A673 (cell line): ENCODE data around the gene FBXO21. TPM values are rescaled to one million over a fixed set of nuclear protein-coding genes. Genes with fewer than 3 reads are reported as not detected.

ENCODE experiments used
- BruUV-seq: library from RNA; stranded (reverse); fragments of 400-500 nt; replicated peaks from 2 replicates; lab custom pipeline; 2021; lab: Mats Ljungman, UMichigan
- CTCF ChIA-PET: fragments of 300-600 bp; sonication (Branson Sonifier 250); formaldehyde crosslinking; loops from one replicate; lab custom pipeline; 2022; ENCODE audit warnings: antibody characterized with exemption; lab: Charles Lee
- POLR2A ChIA-PET: fragments of 300-600 bp; sonication (Branson Sonifier 250); formaldehyde crosslinking; loops from one replicate; lab custom pipeline; 2022; ENCODE audit warnings: antibody characterized with exemption; ENCODE audit not compliant: low non-redundant PET; lab: Charles Lee
- DNase-seq: peaks from one replicate; pipeline ENCODE4 v3.0.0-alpha.2; 2015; ENCODE audit warnings: low spot score
- H3K27ac ChIP-seq: fragments of 200-600 bp; sonication (generic); 2 replicates; pipeline ENCODE4 v1.5.1; 2016; ENCODE audit warnings: mixed run types, low read depth, mild to moderate bottlenecking, mixed read lengths, antibody characterized with exemption, low read length; ENCODE audit not compliant: poor library complexity, severe bottlenecking
- H3K27me3 ChIP-seq: fragments of 200-600 bp; sonication (generic); replicated peaks from 2 replicates; pipeline ENCODE4 v1.6.1; 2017; ENCODE audit warnings: mixed run types, low read depth, mild to moderate bottlenecking, mixed read lengths, antibody characterized with exemption, low read length; ENCODE audit not compliant: insufficient read depth, poor library complexity
- H3K36me3 ChIP-seq: fragments of 200-600 bp; sonication (generic); 2 replicates; pipeline ENCODE4 v1.6.1; 2016; ENCODE audit warnings: mixed run types, mild to moderate bottlenecking, mixed read lengths, antibody characterized with exemption, low read length; ENCODE audit not compliant: insufficient read depth, poor library complexity, severe bottlenecking
- H3K4me1 ChIP-seq: fragments of 200-600 bp; sonication (generic); 2 replicates; pipeline ENCODE4 v1.6.1; 2017; ENCODE audit warnings: mixed run types, mild to moderate bottlenecking, mixed read lengths, antibody characterized with exemption, low read length; ENCODE audit not compliant: insufficient read depth, poor library complexity, severe bottlenecking
- H3K4me3 ChIP-seq: fragments of 200-600 bp; sonication (generic); 2 replicates; pipeline ENCODE4 v1.5.1; 2016; ENCODE audit warnings: low read depth, mixed run types, mild to moderate bottlenecking, mixed read lengths, low read length; ENCODE audit not compliant: poor library complexity, severe bottlenecking
- H3K9me3 ChIP-seq: fragments of 200-600 bp; sonication (generic); 2 replicates; pipeline ENCODE4 v1.6.1; 2016; ENCODE audit warnings: mixed run types, low read depth, mild to moderate bottlenecking, mixed read lengths, antibody characterized with exemption, low read length; ENCODE audit not compliant: poor library complexity, severe bottlenecking
- EZH2 ChIP-seq: fragments of 200-600 bp; sonication (generic); IDR thresholded peaks from 2 replicates; pipeline ENCODE4 v1.6.1; 2017; ENCODE audit warnings: borderline replicate concordance, low read depth, mild to moderate bottlenecking, mixed read lengths, antibody characterized with exemption, low read length; ENCODE audit not compliant: poor library complexity, severe bottlenecking
- intact Hi-C: fragments of 100-400 bp; cut with micrococcal nuclease; formaldehyde crosslinking; loops from one replicate; pipeline ENCODE4 v1.10.0; 2022; ENCODE audit not compliant: unreplicated experiment
- total RNA-seq: library from RNA; stranded (reverse); gene quantifications from 2 replicates; pipeline ENCODE4 v1.2.3, GENCODE V29; 2021
- TF ChIP-seq, protein P1 (sequence below): fragments of 300-800, 200-600 bp; sonication (generic); conservative IDR thresholded peaks from 2 replicates; pipeline ENCODE4 v1.5.1; 2017; ENCODE audit warnings: low read depth, mild to moderate bottlenecking, antibody characterized with exemption, low read length, moderate library complexity, mixed read lengths

The FBXO21 gene
- total RNA-seq, 1 experiment from 2014 or later = 45.4 TPM

DNA sequence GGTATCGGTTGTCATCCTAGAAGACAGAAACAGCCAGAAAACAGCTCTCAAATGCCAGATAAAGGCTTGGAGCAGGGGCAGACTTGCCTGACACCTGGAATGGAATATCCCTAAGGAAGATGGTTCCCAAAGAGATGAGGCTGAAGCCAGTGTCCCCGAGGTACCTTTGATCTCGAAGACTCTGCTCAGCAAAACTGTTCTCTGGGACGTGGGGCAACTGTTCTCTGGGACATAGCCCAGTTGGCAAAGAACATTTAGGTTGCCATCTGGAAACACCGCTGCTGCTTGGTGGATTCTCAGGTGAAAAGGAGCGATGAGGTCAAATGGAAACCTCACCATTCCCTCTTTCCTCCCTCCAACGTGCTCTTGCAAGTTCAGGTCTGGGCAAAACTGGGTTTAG, 27.9 kb upstream of the FBXO21 start:
- H3K36me3 ChIP-seq = peaks cover 4% of the 10 kb centered on the region

DNA sequence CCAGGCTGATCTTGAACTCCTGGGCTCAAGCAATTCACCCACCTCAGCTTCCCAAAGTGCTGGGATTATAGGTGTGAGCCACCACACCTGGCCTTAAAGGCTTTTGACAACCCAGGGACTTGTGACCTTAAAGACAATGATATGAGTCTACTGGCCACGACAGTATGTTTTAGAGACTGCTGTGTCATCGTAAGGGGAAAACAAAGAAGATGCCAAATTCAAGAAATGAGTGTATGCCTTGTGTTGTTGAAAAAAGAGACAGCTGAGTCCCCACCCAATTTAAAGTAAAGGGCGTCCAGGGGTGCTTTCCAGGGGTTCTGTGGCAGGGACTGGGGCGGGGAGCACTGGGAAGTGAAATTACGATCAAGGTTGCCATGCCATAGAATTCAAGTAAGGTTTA, 26.4 kb upstream of the FBXO21 start:
- Histone ChIP-seq H3K4me3 (no peak overlapping the region), H3K4me1 (no peaks in the 10 kb centered on the region), H3K36me3 (peaks cover 4% of the 10 kb centered on the region), H3K27me3 (no peaks in the 10 kb centered on the region), H3K9me3 (no peaks in the 10 kb centered on the region), H3K27ac (no peak overlapping the region)
- no peak for DNase-seq
- intact Hi-C loops = no loop called here
- CTCF ChIA-PET = no interaction called here
- BruUV-seq = no TSS peak
- POLR2A ChIA-PET = no interaction called here
- TF ChIP-seq, protein P1, sequence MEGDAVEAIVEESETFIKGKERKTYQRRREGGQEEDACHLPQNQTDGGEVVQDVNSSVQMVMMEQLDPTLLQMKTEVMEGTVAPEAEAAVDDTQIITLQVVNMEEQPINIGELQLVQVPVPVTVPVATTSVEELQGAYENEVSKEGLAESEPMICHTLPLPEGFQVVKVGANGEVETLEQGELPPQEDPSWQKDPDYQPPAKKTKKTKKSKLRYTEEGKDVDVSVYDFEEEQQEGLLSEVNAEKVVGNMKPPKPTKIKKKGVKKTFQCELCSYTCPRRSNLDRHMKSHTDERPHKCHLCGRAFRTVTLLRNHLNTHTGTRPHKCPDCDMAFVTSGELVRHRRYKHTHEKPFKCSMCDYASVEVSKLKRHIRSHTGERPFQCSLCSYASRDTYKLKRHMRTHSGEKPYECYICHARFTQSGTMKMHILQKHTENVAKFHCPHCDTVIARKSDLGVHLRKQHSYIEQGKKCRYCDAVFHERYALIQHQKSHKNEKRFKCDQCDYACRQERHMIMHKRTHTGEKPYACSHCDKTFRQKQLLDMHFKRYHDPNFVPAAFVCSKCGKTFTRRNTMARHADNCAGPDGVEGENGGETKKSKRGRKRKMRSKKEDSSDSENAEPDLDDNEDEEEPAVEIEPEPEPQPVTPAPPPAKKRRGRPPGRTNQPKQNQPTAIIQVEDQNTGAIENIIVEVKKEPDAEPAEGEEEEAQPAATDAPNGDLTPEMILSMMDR = no peak
- no peak for TF ChIP-seq EZH2

More for the DNA sequence above, 27.9 kb upstream of the FBXO21 start:
- Histone ChIP-seq H3K4me1 (no peaks in the 10 kb centered on the region), H3K9me3 (no peaks in the 10 kb centered on the region), H3K27me3 (no peaks in the 10 kb centered on the region), H3K4me3 (no peak overlapping the region), H3K27ac (no peak overlapping the region)
- BruUV-seq = no TSS peak
- DNase-seq = no peak
- intact Hi-C loops = no loop called here
- ChIA-PET POLR2A (no interaction called here), CTCF (no interaction called here)
- TF ChIP-seq EZH2 = no peak
- TF ChIP-seq, protein P1 = no peak

- H3K36me3 ChIP-seq = peaks cover 4% of the 10 kb centered on the region
- no TSS peak for BruUV-seq
- ChIA-PET CTCF (no interaction called here), POLR2A (no interaction called here)
- intact Hi-C loops = loop anchor here (5.0 kb wide), 2 partner anchors 623 to 638 kb away; no protein-coding TSS in a partner anchor
- no peak for DNase-seq
- H3K9me3 ChIP-seq = no peaks in the 10 kb centered on the region
- TF ChIP-seq, protein P1 = no peak
- no peak for TF ChIP-seq EZH2
- H3K27me3 ChIP-seq = no peaks in the 10 kb centered on the region
- H3K4me1 ChIP-seq = no peaks in the 10 kb centered on the region
- H3K27ac ChIP-seq = no peak overlapping the region
- no peak overlapping the region for H3K4me3 ChIP-seq
Measured at GRCh38 chr12:117214797-117215196, 24.5 kb upstream of the FBXO21 start.
